Calu3 (cell line): ENCODE results near the gene KRTAP10-11. TPM values are rescaled to one million over a fixed set of nuclear protein-coding genes. Genes with fewer than 3 reads are reported as not detected.
"Not testable (repeated sequence)": the region's sequence is repeated elsewhere in the genome, so short reads cannot be mapped to it uniquely, and the experiment has no call there.

ENCODE experiments used
- BruUV-seq: library from RNA; stranded (reverse); fragments of 400-500 nt; replicated peaks from 2 replicates; lab custom pipeline; 2021; lab: Mats Ljungman, UMichigan
- CTCF ChIA-PET: fragments of 300-600 bp; sonication (Branson Sonifier 250); formaldehyde crosslinking; loops from one replicate; lab custom pipeline; 2022; ENCODE audit warnings: antibody characterized with exemption; lab: Charles Lee
- DNase-seq: peaks from one replicate; pipeline ENCODE4 v3.0.0; 2022
- H3K27ac Mint-ChIP-seq: one replicate; pipeline ENCODE4 v1.8.0; 2022; ENCODE audit warnings: mixed read lengths; ENCODE audit not compliant: unreplicated experiment
- H3K27me3 Mint-ChIP-seq: one replicate; pipeline ENCODE4 v1.8.0; 2022; ENCODE audit warnings: mixed read lengths; ENCODE audit not compliant: unreplicated experiment
- H3K36me3 Mint-ChIP-seq: one replicate; pipeline ENCODE4 v1.8.0; 2022; ENCODE audit warnings: mild to moderate bottlenecking, moderate library complexity, mixed read lengths; ENCODE audit not compliant: insufficient read depth, unreplicated experiment
- H3K4me1 Mint-ChIP-seq: one replicate; pipeline ENCODE4 v1.8.0; 2022; ENCODE audit warnings: mild to moderate bottlenecking, low read depth, mixed read lengths; ENCODE audit not compliant: unreplicated experiment
- H3K4me3 Mint-ChIP-seq: one replicate; pipeline ENCODE4 v1.8.0; 2022; ENCODE audit warnings: mild to moderate bottlenecking, low read depth, moderate library complexity, mixed read lengths; ENCODE audit not compliant: unreplicated experiment
- H3K9me3 Mint-ChIP-seq: one replicate; pipeline ENCODE4 v1.8.0; 2022; ENCODE audit warnings: low read depth, mixed read lengths; ENCODE audit not compliant: unreplicated experiment
- intact Hi-C: fragments of 100-400 bp; cut with micrococcal nuclease; formaldehyde crosslinking; loops from one replicate; pipeline ENCODE4 v1.10.0; 2022; ENCODE audit not compliant: unreplicated experiment
- total RNA-seq: library from RNA; stranded (reverse); gene quantifications from 2 replicates; pipeline ENCODE4 v1.2.3, GENCODE V29; 2022
- TF ChIP-seq, protein P1 (sequence below): fragments of 200-600 bp; IDR thresholded peaks from one replicate; pipeline ENCODE4 v1.8.0; 2022; ENCODE audit warnings: antibody characterized with exemption; ENCODE audit not compliant: unreplicated experiment

KRTAP10-11 gene
- total RNA-seq, 1 experiment from 2014 or later = not detected

GRCh38 chr21:44684077-44684476 lies 37.9 kb downstream of the KRTAP10-11 start:
- TF ChIP-seq, protein P1, sequence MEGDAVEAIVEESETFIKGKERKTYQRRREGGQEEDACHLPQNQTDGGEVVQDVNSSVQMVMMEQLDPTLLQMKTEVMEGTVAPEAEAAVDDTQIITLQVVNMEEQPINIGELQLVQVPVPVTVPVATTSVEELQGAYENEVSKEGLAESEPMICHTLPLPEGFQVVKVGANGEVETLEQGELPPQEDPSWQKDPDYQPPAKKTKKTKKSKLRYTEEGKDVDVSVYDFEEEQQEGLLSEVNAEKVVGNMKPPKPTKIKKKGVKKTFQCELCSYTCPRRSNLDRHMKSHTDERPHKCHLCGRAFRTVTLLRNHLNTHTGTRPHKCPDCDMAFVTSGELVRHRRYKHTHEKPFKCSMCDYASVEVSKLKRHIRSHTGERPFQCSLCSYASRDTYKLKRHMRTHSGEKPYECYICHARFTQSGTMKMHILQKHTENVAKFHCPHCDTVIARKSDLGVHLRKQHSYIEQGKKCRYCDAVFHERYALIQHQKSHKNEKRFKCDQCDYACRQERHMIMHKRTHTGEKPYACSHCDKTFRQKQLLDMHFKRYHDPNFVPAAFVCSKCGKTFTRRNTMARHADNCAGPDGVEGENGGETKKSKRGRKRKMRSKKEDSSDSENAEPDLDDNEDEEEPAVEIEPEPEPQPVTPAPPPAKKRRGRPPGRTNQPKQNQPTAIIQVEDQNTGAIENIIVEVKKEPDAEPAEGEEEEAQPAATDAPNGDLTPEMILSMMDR = no peak
- Mint-ChIP-seq H3K9me3 (no peaks in the 10 kb centered on the region), H3K4me1 (no peaks in the 10 kb centered on the region), H3K27me3 (peaks cover 99% of the 10 kb centered on the region), H3K36me3 (no peaks in the 10 kb centered on the region), H3K4me3 (no peak overlapping the region), H3K27ac (no peak overlapping the region)
- intact Hi-C loops = no loop called here
- BruUV-seq = no TSS peak
- DNase-seq = no peak
- CTCF ChIA-PET = no interaction called here

DNA sequence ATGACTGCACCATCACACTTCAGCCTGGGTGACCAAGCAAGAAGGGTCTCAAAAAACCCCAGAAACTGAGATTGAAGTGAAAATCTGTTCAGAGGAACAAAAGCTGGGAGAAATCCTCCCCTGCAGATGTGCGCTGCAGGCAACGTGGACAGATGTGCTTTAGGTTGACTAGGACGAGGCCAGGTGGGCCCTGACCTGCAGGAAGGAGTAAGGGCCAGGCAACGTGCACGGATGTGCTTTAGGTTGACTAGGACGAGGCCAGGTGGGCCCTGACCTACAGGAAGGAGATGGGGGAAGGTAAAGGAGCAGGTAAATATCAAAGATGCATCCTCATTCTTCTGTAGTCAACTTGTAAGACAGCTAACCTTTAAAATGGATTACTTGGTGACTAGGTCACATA lies 38.3 kb downstream of the KRTAP10-11 start:
- Mint-ChIP-seq H3K4me1 (no peaks in the 10 kb centered on the region), H3K4me3 (no peak overlapping the region), H3K27me3 (peaks cover 97% of the 10 kb centered on the region), H3K27ac (no peak overlapping the region), H3K36me3 (no peaks in the 10 kb centered on the region), H3K9me3 (no peaks in the 10 kb centered on the region)
- CTCF ChIA-PET = no interaction called here
- BruUV-seq = no TSS peak
- TF ChIP-seq, protein P1 = no peak
- intact Hi-C loops = no loop called here
- DNase-seq = no peak

DNA sequence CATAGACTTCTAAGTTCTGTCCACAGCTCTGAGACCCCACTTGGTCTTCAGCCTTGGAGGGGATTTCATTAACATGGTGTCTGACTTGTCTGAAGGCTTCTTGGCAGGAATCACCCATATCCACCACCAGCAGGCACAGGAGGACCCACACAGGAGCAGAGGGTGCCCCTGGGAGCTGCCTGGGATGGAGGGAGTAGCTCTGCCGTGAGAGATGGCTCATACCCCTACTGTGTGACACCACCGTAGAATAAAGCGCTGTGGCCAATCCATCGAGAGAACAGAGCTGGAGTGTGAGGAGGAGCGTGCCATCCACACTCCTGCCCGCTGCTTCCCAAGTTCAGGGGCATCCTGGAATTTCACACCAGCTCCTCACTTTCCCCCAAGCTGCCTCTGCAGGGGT lies 38.8 kb downstream of the KRTAP10-11 start:
- intact Hi-C loops, H3K4me3 Mint-ChIP-seq: not testable (repeated sequence)

GRCh38 chr21:44686000-44686781 lies 40.0 kb downstream of the KRTAP10-11 start:
- Mint-ChIP-seq H3K27me3 (peaks cover 97% of the 10 kb centered on the region), H3K36me3 (no peaks in the 10 kb centered on the region), H3K27ac (no peak overlapping the region), H3K4me3 (no peak overlapping the region), H3K4me1 (no peaks in the 10 kb centered on the region), H3K9me3 (no peaks in the 10 kb centered on the region)
- TF ChIP-seq, protein P1 = no peak
- intact Hi-C loops = no loop called here
- BruUV-seq = no TSS peak
- CTCF ChIA-PET = no interaction called here
- no peak for DNase-seq

More for the DNA sequence above, 38.8 kb downstream of the KRTAP10-11 start:
- DNase-seq, CTCF ChIA-PET, H3K27ac Mint-ChIP-seq, BruUV-seq, H3K9me3 Mint-ChIP-seq, H3K36me3 Mint-ChIP-seq, H3K4me1 Mint-ChIP-seq: not testable (repeated sequence)
- H3K27me3 Mint-ChIP-seq = peaks cover 97% of the 10 kb centered on the region
